HCT116 (cell line): ENCODE measurements around the gene OR14I1. TPM values are rescaled to one million over a fixed set of nuclear protein-coding genes. Genes with fewer than 3 reads are reported as not detected.

Experiments
- ATAC-seq: fragments of 200-7000 bp; cut with Tn5 transposase; 2 replicates; pipeline ENCODE4 v1.9.1; 2020; ENCODE audit warnings: mild to moderate bottlenecking, moderate library complexity
- BruUV-seq: library from RNA; stranded (reverse); fragments of 400-500 nt; replicated peaks from 2 replicates; lab custom pipeline; 2021; lab: Mats Ljungman, UMichigan
- CTCF ChIA-PET: fragments of 300-600 bp; sonication (Branson Sonifier 250); formaldehyde crosslinking; loops from one replicate; lab custom pipeline; 2021; ENCODE audit warnings: antibody characterized with exemption; lab: Charles Lee
- POLR2A ChIA-PET: fragments of 300-600, 350-600 bp; sonication (Branson Sonifier 250); formaldehyde crosslinking; loops from one replicate; lab custom pipeline; 2021; ENCODE audit warnings: antibody characterized with exemption; lab: Charles Lee
- RAD21 ChIA-PET, 2 experiments: fragments of 300-600 bp; sonication (Branson Sonifier 250); formaldehyde crosslinking; loops; one replicate each; lab custom pipeline; 2023; ENCODE audit warnings: low total read pairs in 2 of 2; ENCODE audit not compliant: uncharacterized antibody in 2 of 2, unreplicated experiment in 2 of 2, low non-redundant PET in 1 of 2; lab: Charles Lee
- DNase-seq: peaks from one replicate; pipeline ENCODE4 v3.0.0-alpha.2; 2010; ENCODE audit warnings: low read depth, low spot score
- H2AFZ ChIP-seq: fragments of 200-600 bp; shearing (Covaris generic), sonication (generic); 2 replicates; pipeline ENCODE4 v1.6.1; 2017; ENCODE audit warnings: low read depth, mixed run types, mixed read lengths, antibody characterized with exemption, low read length; ENCODE audit not compliant: poor library complexity, severe bottlenecking
- H3K27ac ChIP-seq: 2 replicates; pipeline ENCODE4 v1.5.1; 2012; ENCODE audit warnings: low read depth, low read length
- H3K27me3 ChIP-seq: fragments of 200-600 bp; sonication (generic); 2 replicates; pipeline ENCODE4 v1.6.1; 2016; ENCODE audit warnings: mixed run types, low read length, mixed read lengths; ENCODE audit not compliant: insufficient read depth
- H3K36me3 ChIP-seq, 2 experiments: fragments of 200-500 bp in 1 of 2; fragments of 200-600 bp in 1 of 2; sonication (Bioruptor generic) in 1 of 2; sonication (generic) in 1 of 2; 2 replicates each; pipeline versions ENCODE4 v1.5.1 to v1.6.1; 2014 to 2016; ENCODE audit warnings: low read length in 2 of 2, inconsistent platforms in 1 of 2, mixed read lengths in 1 of 2, mixed run types in 1 of 2; ENCODE audit not compliant: insufficient read depth in 2 of 2, control insufficient read depth in 1 of 2
- H3K4me1 ChIP-seq, 2 experiments: fragments of 200-600 bp in 1 of 2; sonication (generic) in 1 of 2; 2 replicates each; pipeline versions ENCODE4 v1.5.1 to v1.6.1; 2012 to 2017; ENCODE audit warnings: low read length in 2 of 2, inconsistent platforms in 1 of 2, mild to moderate bottlenecking in 1 of 2, mixed read lengths in 1 of 2, mixed run types in 1 of 2, moderate library complexity in 1 of 2; ENCODE audit not compliant: insufficient read depth in 2 of 2, control insufficient read depth in 1 of 2
- H3K4me2 ChIP-seq: fragments of 200-600 bp; sonication (generic); 2 replicates; pipeline ENCODE4 v1.6.1; 2017; ENCODE audit warnings: mixed run types, low read length, mixed read lengths
- H3K4me3 ChIP-seq, 2 experiments: fragments of 200-600 bp in 1 of 2; sonication (generic) in 1 of 2; replicated peaks in 1 of 2; 2 replicates each; pipeline ENCODE4 v1.5.1; 2011 to 2016; ENCODE audit warnings: low read length in 2 of 2, control low read depth in 1 of 2, low read depth in 1 of 2, mild to moderate bottlenecking in 1 of 2, mixed read lengths in 1 of 2, mixed run types in 1 of 2
- H3K79me2 ChIP-seq: fragments of 200-600 bp; sonication (generic); 2 replicates; pipeline ENCODE4 v1.6.1; 2017; ENCODE audit warnings: mild to moderate bottlenecking, mixed run types, low read length, moderate library complexity, mixed read lengths; ENCODE audit not compliant: insufficient read depth
- H3K9ac ChIP-seq: fragments of 200-600 bp; sonication (generic); 2 replicates; pipeline ENCODE4 v1.6.1; 2016; ENCODE audit warnings: low read length, mixed read lengths
- H3K9me2 ChIP-seq: fragments of 200-600 bp; sonication (generic), shearing (Covaris generic); 2 replicates; pipeline ENCODE4 v1.6.1; 2017; ENCODE audit warnings: mixed run types, mild to moderate bottlenecking, moderate library complexity; ENCODE audit not compliant: insufficient read depth
- H3K9me3 ChIP-seq, 2 experiments: fragments of 200-500 bp in 1 of 2; fragments of 200-600 bp in 1 of 2; sonication (Bioruptor generic) in 1 of 2; sonication (generic) in 1 of 2; 2 replicates each; pipeline ENCODE4 v1.6.1; 2014 to 2017; ENCODE audit warnings: low read length in 2 of 2, mixed read lengths in 2 of 2, inconsistent platforms in 1 of 2, low read depth in 1 of 2, mild to moderate bottlenecking in 1 of 2, mixed run types in 1 of 2, moderate library complexity in 1 of 2; ENCODE audit not compliant: control insufficient read depth in 1 of 2, insufficient read depth in 1 of 2
- H4K20me1 ChIP-seq: fragments of 200-600 bp; sonication (generic), shearing (Covaris generic); 2 replicates; pipeline ENCODE4 v1.6.1; 2017; ENCODE audit warnings: mixed run types, mild to moderate bottlenecking, moderate library complexity; ENCODE audit not compliant: insufficient read depth
- CBX3 ChIP-seq: IDR thresholded peaks from 2 replicates; pipeline ENCODE4 v1.6.1; 2012; ENCODE audit warnings: low read depth
- EZH2 ChIP-seq: fragments of 200-600 bp; sonication (generic); IDR thresholded peaks from 2 replicates; pipeline ENCODE4 v1.6.1; 2017; ENCODE audit warnings: antibody characterized with exemption, mixed run types
- POLR2AphosphoS5 ChIP-seq: IDR thresholded peaks from 2 replicates; pipeline ENCODE4 v1.6.1; 2011; ENCODE audit warnings: mild to moderate bottlenecking, low read depth, low read length, moderate library complexity
- RAD21 ChIP-seq: IDR thresholded peaks from 2 replicates; pipeline ENCODE4 v1.6.1; 2012; ENCODE audit warnings: low read depth, mild to moderate bottlenecking
- intact Hi-C: fragments of 100-400 bp; cut with micrococcal nuclease; formaldehyde crosslinking; loops from 2 replicates; pipeline ENCODE4 v1.10.0; 2022
- total RNA-seq: library from RNA; stranded (reverse); gene quantifications from one replicate; pipeline ENCODE4 v1.2.1, GENCODE V29; 2021; ENCODE audit not compliant: unreplicated experiment

The OR14I1 gene
- total RNA-seq, 1 experiment from 2014 or later = not detected

GRCh38 chr1:248730507-248731335 lies 28.2 kb upstream of the OR14I1 start:
- Histone ChIP-seq H3K36me3 (no peaks in the 10 kb centered on the region), H3K27ac (no peak overlapping the region), H3K4me1 (no peaks in the 10 kb centered on the region), H3K79me2 (no peaks in the 10 kb centered on the region), H4K20me1 (no peaks in the 10 kb centered on the region), H3K4me3 (no peak overlapping the region), H3K9me2 (no peaks in the 10 kb centered on the region), H2AFZ (no peak overlapping the region), H3K9ac (no peak overlapping the region), H3K27me3 (no peaks in the 10 kb centered on the region), H3K9me3 (no peaks in the 10 kb centered on the region), H3K4me2 (no peak overlapping the region)
- ChIA-PET POLR2A (no interaction called here), RAD21 (no interaction called here), CTCF (no interaction called here)
- DNase-seq (no peak), ATAC-seq (no peak)
- intact Hi-C loops = no loop called here
- BruUV-seq = no TSS peak
- TF ChIP-seq RAD21 = no peak
- TF ChIP-seq POLR2AphosphoS5 = no peak

- no peak overlapping the region for H2AFZ ChIP-seq
- RAD21 ChIA-PET = no interaction called here
- intact Hi-C loops = no loop called here
- no peak overlapping the region for H3K4me3 ChIP-seq
- H3K4me2 ChIP-seq = no peak overlapping the region
- no peak for DNase-seq
- CTCF ChIA-PET = no interaction called here
- H3K9ac ChIP-seq = no peak overlapping the region
- peaks cover 0 to 5% of the 10 kb centered on the region in 2 experiments; a peak in 2 of 4 replicates for H3K9me3 ChIP-seq
- H3K36me3 ChIP-seq = no peaks in the 10 kb centered on the region
- TF ChIP-seq CBX3 = no peak
- no peak for TF ChIP-seq EZH2
- TF ChIP-seq, all 23 proteins: peak for 0
- Histone ChIP-seq H4K20me1 (no peaks in the 10 kb centered on the region), H3K79me2 (no peaks in the 10 kb centered on the region), H3K9me2 (no peaks in the 10 kb centered on the region), H3K27ac (no peak overlapping the region), H3K27me3 (no peaks in the 10 kb centered on the region), H3K4me1 (no peaks in the 10 kb centered on the region)
- POLR2A ChIA-PET = no interaction called here
- BruUV-seq = no TSS peak
- ATAC-seq = no peak
Observed at GRCh38 chr1:248714248-248714647, 11.7 kb upstream of the OR14I1 start.
